SK-N-SH treated with all-trans-retinoic acid at 6 μM for 48 hours (cell line): Measurements from ENCODE around the gene ZMYND11.

ENCODE experiments used
- BACH2 ChIP-seq: fragments of 250-450 bp; sonication (Bioruptor Pico); IDR thresholded peaks from 2 replicates; pipeline ENCODE4 v1.9.0; 2021; ENCODE audit warnings: mild to moderate bottlenecking, borderline replicate concordance
- CSDC2 ChIP-seq: fragments of 250-450 bp; sonication (Bioruptor Pico); IDR thresholded peaks from 2 replicates; pipeline ENCODE4 v1.5.0; 2020; ENCODE audit warnings: mild to moderate bottlenecking, moderate library complexity
- CSRNP3 ChIP-seq: fragments of 250-450 bp; sonication (Bioruptor Pico); IDR thresholded peaks from 2 replicates; pipeline ENCODE4 v1.5.1; 2021; ENCODE audit warnings: mild to moderate bottlenecking, moderate library complexity
- OSR1 ChIP-seq: fragments of 250-450 bp; sonication (Bioruptor Pico); IDR thresholded peaks from 2 replicates; pipeline ENCODE4 v1.8.0; 2022; ENCODE audit warnings: moderate library complexity, mild to moderate bottlenecking, inconsistent platforms
- PATZ1 ChIP-seq: fragments of 250-450 bp; sonication (Bioruptor Pico); IDR thresholded peaks from 2 replicates; pipeline ENCODE4 v1.8.0; 2020; ENCODE audit warnings: mild to moderate bottlenecking, moderate library complexity, borderline replicate concordance
- RARB ChIP-seq: fragments of 250-450 bp; sonication (Bioruptor Pico); IDR thresholded peaks from 2 replicates; pipeline ENCODE4 v1.8.0; 2021; ENCODE audit warnings: mild to moderate bottlenecking, moderate library complexity
- SNAI2 ChIP-seq: fragments of 250-450 bp; sonication (Bioruptor Pico); IDR thresholded peaks from 2 replicates; pipeline ENCODE4 v1.5.0; 2020; ENCODE audit warnings: mild to moderate bottlenecking, moderate library complexity
- TCF4 ChIP-seq: fragments of 250-450 bp; sonication (Bioruptor Pico); IDR thresholded peaks from 2 replicates; pipeline ENCODE4 v1.8.0; 2021; ENCODE audit warnings: mild to moderate bottlenecking, moderate library complexity, borderline replicate concordance
- TOX ChIP-seq: fragments of 250-450 bp; sonication (Bioruptor Pico); IDR thresholded peaks from 2 replicates; pipeline ENCODE4 v1.8.0; 2021; ENCODE audit warnings: mild to moderate bottlenecking, moderate library complexity, borderline replicate concordance
- ZC3H10 ChIP-seq: fragments of 250-450 bp; sonication (Bioruptor Pico); IDR thresholded peaks from 2 replicates; pipeline ENCODE4 v1.5.1; 2021; ENCODE audit warnings: mild to moderate bottlenecking, moderate library complexity
- ZFP3 ChIP-seq: fragments of 250-450 bp; sonication (Bioruptor Pico); IDR thresholded peaks from 2 replicates; pipeline ENCODE4 v1.5.0; 2020; ENCODE audit warnings: mild to moderate bottlenecking, moderate library complexity
- ZNF8 ChIP-seq: fragments of 450-650 bp; formaldehyde crosslinking; IDR thresholded peaks from 2 replicates; pipeline ENCODE4 v1.5.0; 2020; ENCODE audit warnings: mild to moderate bottlenecking, moderate library complexity

- TF ChIP-seq PATZ1 (CRISPR knock-in tag) (no peak), RARB (CRISPR knock-in tag) (no peak), OSR1 (CRISPR knock-in tag) (no peak), ZNF8 (CRISPR knock-in tag) (no peak), TOX (no peak), TCF4 (no peak), SNAI2 (no peak), ZFP3 (CRISPR knock-in tag) (no peak), CSDC2 (CRISPR knock-in tag) (no peak), CSRNP3 (CRISPR knock-in tag) (no peak), BACH2 (CRISPR knock-in tag) (no peak), ZC3H10 (CRISPR knock-in tag) (no peak)
Observed at GRCh38 chr10:269440-270074, 134.3 kb downstream of the ZMYND11 start.
